Activated naive CD4-positive, alpha-beta T cell (primary cell): Measurements from ENCODE around the gene ALKBH7.

Source experiments
- DNase-seq, 4 experiments: peaks; one replicate each; lab custom pipeline; 2025; lab: John Stamatoyannopoulos, UW

The ALKBH7 gene

GRCh38 chr19:6373096-6373812 lies 660 bp downstream of the ALKBH7 start:
- DNase-seq: peak; percentile 95 to 99 (median 98)

- no peak for DNase-seq
Measured at GRCh38 chr19:6373813-6374108, 1.2 kb downstream of the ALKBH7 start.

GRCh38 chr19:6374161-6374709 lies 1.6 kb downstream of the ALKBH7 start:
- no peak for DNase-seq

- no peak for DNase-seq
Measured at GRCh38 chr19:6374711-6375410, 2.3 kb downstream of the ALKBH7 start.

- no peak for DNase-seq
Measured at GRCh38 chr19:6375411-6376010, 2.9 kb downstream of the ALKBH7 start, which contains the start of gene PSPN. Gene PSPN (minus strand): TSS chr19:6375933. CDS start chr19:6375849, 84 bp downstream.

- DNase-seq: no peak
Measured at GRCh38 chr19:6376512-6377190, 4.1 kb downstream of the ALKBH7 start.

GRCh38 chr19:6378041-6378440 lies 5.4 kb downstream of the ALKBH7 start:
- DNase-seq: no peak

- DNase-seq: no peak
Measured at GRCh38 chr19:6378486-6378885, 5.9 kb downstream of the ALKBH7 start.

GRCh38 chr19:6379744-6380143 lies 7.2 kb downstream of the ALKBH7 start:
- no peak for DNase-seq

- DNase-seq: no peak
Measured at GRCh38 chr19:6381030-6381750, 8.6 kb downstream of the ALKBH7 start.

- DNase-seq: no peak
Measured at GRCh38 chr19:6383188-6383587, 10.6 kb downstream of the ALKBH7 start.

- no peak for DNase-seq
Measured at GRCh38 chr19:6384381-6384780, 11.8 kb downstream of the ALKBH7 start.

GRCh38 chr19:6387372-6387771 lies 14.8 kb downstream of the ALKBH7 start:
- no peak for DNase-seq

- no peak for DNase-seq
Measured at GRCh38 chr19:6392221-6393073, 19.9 kb downstream of the ALKBH7 start.

- DNase-seq: peak; percentile 75 to 90 (median 83)
Measured at GRCh38 chr19:6393074-6393982, 20.7 kb downstream of the ALKBH7 start, which contains the start of gene GTF2F1. Gene GTF2F1 (minus strand): TSS chr19:6393164. CDS start chr19:6392995, 169 bp downstream.

GRCh38 chr19:6393983-6394412 lies 21.4 kb downstream of the ALKBH7 start:
- DNase-seq: peak in 1 of 4 experiments; percentile 53

GRCh38 chr19:6394831-6395230 lies 22.2 kb downstream of the ALKBH7 start:
- no peak for DNase-seq

- no peak for DNase-seq
Measured at GRCh38 chr19:6396305-6396704, 23.7 kb downstream of the ALKBH7 start.
